Astrocyte of the hippocampus (primary cell): Measurements from ENCODE around the gene NDUFAF5.

Source experiments
- DNase-seq: peaks from one replicate; pipeline ENCODE4 v3.0.0; 2011; ENCODE audit warnings: low read depth, low spot score

Gene NDUFAF5

GRCh38 chr20:13870170-13870748, 85.4 kb downstream of the NDUFAF5 start:
- DNase-seq, result no peak
